ENCODE results near the gene NECTIN4.

DNA sequence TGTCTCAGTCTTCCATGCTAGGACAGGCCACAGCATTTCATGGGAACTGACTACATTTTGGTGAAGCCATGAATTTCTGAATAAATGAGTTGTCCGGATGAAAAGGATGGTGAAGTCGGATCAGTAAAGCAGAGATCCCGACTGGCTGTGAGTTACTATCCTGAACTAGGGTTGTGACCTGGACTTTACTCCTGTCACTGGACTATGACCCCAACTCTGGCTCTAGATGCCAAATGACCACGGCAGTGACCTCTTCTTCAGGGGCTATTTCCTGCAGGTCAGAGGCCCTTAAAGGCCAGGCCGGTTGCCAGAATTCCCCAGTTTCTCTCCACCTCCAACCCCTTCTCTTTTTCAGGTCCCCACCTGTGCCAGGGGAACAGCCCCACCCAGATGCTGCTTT is 1.7 kb upstream of the NECTIN4 start:
- TF ChIP-seq RAD21 (IDR thresholded peaks at IDR 0.05; ENCODE audit: low read depth), result no peak
- TF ChIP-seq YY1 (IDR thresholded peaks at IDR 0.05; ENCODE audit: low read depth), result no peak
- TF ChIP-seq, protein P1, sequence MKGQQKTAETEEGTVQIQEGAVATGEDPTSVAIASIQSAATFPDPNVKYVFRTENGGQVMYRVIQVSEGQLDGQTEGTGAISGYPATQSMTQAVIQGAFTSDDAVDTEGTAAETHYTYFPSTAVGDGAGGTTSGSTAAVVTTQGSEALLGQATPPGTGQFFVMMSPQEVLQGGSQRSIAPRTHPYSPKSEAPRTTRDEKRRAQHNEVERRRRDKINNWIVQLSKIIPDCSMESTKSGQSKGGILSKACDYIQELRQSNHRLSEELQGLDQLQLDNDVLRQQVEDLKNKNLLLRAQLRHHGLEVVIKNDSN (IDR thresholded peaks at IDR 0.05), result no peak
- TF ChIP-seq CEBPB (IDR thresholded peaks at IDR 0.05), result no peak
- TF ChIP-seq ZBTB7A (IDR thresholded peaks at IDR 0.05; ENCODE audit: low read depth), result no peak
- no peak for TF ChIP-seq EP300 (IDR thresholded peaks at IDR 0.05; ENCODE audit: borderline replicate concordance)
- TF ChIP-seq FOXM1 (IDR thresholded peaks at IDR 0.05; ENCODE audit: borderline replicate concordance, low read depth), result no peak
- no peak for TF ChIP-seq EGR1 (IDR thresholded peaks at IDR 0.05)
- TF ChIP-seq, protein P2, sequence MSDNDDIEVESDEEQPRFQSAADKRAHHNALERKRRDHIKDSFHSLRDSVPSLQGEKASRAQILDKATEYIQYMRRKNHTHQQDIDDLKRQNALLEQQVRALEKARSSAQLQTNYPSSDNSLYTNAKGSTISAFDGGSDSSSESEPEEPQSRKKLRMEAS (IDR thresholded peaks at IDR 0.05), result no peak
